DMS153 treated with DMSO at 0.1 percent for 48 hours (cell line): Measurements from ENCODE around the gene SGPP1.
"Not testable (repeated sequence)": the region's sequence is repeated elsewhere in the genome, so short reads cannot be mapped to it uniquely, and the experiment has no call there.

ENCODE experiments used
- DNase-seq: peaks from one replicate; lab custom pipeline; 2025; ENCODE audit not compliant: unreplicated experiment; lab: John Stamatoyannopoulos, UW

SGPP1 gene

DNA sequence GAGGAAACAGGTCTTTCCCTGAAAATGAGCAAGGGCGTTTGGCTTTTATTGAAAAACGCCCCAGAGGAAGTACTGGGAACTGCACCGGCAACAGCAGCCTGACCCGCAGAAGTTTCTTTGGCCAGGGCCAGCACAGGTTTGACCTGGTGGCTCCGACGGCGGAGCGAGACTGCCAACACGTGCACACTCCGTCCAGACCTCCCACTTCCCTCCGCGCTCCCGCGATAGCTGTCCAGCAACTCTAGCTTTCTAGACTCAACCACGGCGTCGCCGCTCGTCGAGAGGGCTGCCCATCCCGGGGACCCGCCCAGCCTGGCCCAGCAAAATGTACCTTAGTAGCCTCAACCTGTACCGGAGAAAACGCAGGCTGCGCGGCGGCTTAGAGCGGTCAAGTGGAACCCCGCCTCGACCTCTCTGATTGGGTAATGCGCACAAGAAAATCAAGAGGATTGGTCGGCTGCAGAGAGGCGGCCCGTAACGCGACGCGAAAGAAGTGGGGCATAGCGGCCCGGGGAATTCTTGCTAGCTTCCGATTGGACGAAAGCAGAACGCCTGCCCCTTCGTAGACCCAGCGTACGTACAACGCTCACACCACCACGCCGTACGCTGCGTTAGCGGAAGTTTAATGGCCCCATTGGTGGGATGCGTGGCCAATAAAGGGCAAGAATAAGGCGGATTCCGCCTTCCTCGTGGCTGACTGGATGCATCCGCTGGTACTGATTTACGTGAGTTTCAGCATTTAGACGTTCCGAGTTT, 86.2 kb downstream of the SGPP1 start, which contains the start of gene WDR89:
TSS of gene WDR89 (minus strand) at position 399 of the 756 bp plus-strand sequence. CDS start 41,929 bp downstream, outside the sequence.
- DNase-seq = peak; percentile 99

DNA sequence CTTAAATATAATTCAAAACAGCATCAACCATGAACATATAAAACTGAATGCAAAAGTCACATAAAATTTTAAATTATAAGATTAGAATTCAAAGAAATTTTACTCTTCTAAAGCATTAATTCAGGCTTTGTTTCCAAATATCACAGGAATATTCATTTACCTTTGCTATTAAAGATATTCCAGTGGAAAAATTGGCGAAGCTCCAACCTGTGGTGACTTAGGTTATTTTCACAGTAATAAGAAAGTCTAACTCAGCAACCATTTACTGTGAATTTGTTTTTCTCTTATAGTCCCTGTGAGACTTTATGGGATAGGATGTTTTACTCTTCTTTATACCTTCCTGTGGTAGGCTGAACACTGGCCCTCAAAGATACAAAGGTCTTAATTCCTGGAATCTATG, 89.4 kb downstream of the SGPP1 start:
- DNase-seq = no peak

DNA sequence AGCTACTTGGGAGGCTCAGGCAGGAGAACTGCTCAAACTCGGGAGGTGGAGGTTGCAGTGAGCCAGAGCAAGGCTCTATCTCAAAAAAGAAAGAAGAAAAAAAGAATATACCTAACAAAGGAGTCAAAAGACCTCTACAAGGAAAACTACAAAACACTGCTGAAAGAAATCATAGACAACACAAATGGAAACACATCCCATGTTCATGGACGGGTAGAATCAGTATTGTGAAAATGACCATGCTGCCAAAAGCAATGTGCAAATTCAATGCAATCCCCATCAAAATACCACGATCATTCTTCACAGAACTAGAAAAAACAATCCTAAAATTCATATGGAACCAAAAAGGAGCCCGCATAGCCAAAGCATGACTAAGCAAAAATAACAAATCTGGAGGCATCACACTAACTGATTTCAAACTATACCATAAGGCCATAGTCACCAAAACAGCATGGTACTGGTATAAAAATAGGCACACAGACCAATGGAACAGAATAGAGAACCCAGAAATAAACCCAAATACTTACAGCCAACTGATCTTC, 91.7 kb downstream of the SGPP1 start:
- DNase-seq = not testable (repeated sequence)
